Immature natural killer cell (primary cell): Measurements from ENCODE around the gene ZNF41. TPM values are rescaled to one million over a fixed set of nuclear protein-coding genes. Genes with fewer than 3 reads are reported as not detected.
A peak's percentile ranks its signal among the peaks of the same experiment; 100 is the strongest.
"Not testable (repeated sequence)": the region's sequence is repeated elsewhere in the genome, so short reads cannot be mapped to it uniquely, and the experiment has no call there.

Experiments used
- DNase-seq, 3 donors: peaks; one replicate each; pipeline ENCODE4 v3.0.0; 2022; ENCODE audit warnings: mixed read lengths in 1 of 3
- H3K27ac Mint-ChIP-seq, 6 donors: one replicate each; pipeline ENCODE4 v1.8.0; 2020; ENCODE audit warnings: mixed read lengths in 6 of 6, mild to moderate bottlenecking in 5 of 6, inconsistent platforms in 4 of 6, moderate library complexity in 3 of 6
- H3K27me3 Mint-ChIP-seq, 3 donors: one replicate each; pipeline ENCODE4 v1.8.0; 2020 to 2021; ENCODE audit warnings: low read depth in 3 of 3, mild to moderate bottlenecking in 3 of 3, mixed read lengths in 3 of 3, moderate library complexity in 3 of 3, inconsistent platforms in 1 of 3
- H3K36me3 Mint-ChIP-seq, 3 donors: one replicate each; pipeline ENCODE4 v1.8.0; 2020; ENCODE audit warnings: mixed read lengths in 3 of 3, inconsistent platforms in 2 of 3, mild to moderate bottlenecking in 2 of 3
- H3K4me1 Mint-ChIP-seq, 2 donors: one replicate each; pipeline ENCODE4 v1.8.0; 2020; ENCODE audit warnings: inconsistent platforms in 2 of 2, mild to moderate bottlenecking in 2 of 2, mixed read lengths in 2 of 2, moderate library complexity in 1 of 2
- H3K4me3 Mint-ChIP-seq, 5 donors: one replicate each; pipeline ENCODE4 v1.8.0; 2020; ENCODE audit warnings: mild to moderate bottlenecking in 5 of 5, mixed read lengths in 5 of 5, inconsistent platforms in 3 of 5, moderate library complexity in 3 of 5
- H3K9me3 Mint-ChIP-seq, 6 donors: one replicate each; pipeline ENCODE4 v1.8.0; 2020; ENCODE audit warnings: mild to moderate bottlenecking in 6 of 6, mixed read lengths in 6 of 6, inconsistent platforms in 4 of 6, moderate library complexity in 3 of 6
- polyA plus RNA-seq, 3 donors: library from polyadenylated mRNA; unstranded; fragments of 300-500 nt; fragmentation: Illumina TruSeq; gene quantifications; one replicate each; pipeline ENCODE4 v1.2.3, GENCODE V29; 2021

ZNF41 gene
- 1 to 10 TPM in 2 of 3 donors, under 1 TPM in 1; 0.08 to 5.4 (median 2.5) TPM for polyA plus RNA-seq

GRCh38 chrX:47482512-47483305 lies at the start of gene ZNF41:
TSS of gene ZNF41 (minus strand) at chrX:47483222. CDS start at chrX:47467481, 15,741 bp downstream.
- Mint-ChIP-seq H3K4me1 (peaks cover 24 to 30% of the 10 kb centered on the region in 2 donors), H3K36me3 (no peaks in the 10 kb centered on the region), H3K4me3 (peak within 1 kb of the TSS; percentile 83 to 94 (median 86)), H3K9me3 (no peaks in the 10 kb centered on the region), H3K27me3 (peaks cover 3 to 13% (median 8%) of the 10 kb centered on the region in 3 donors), H3K27ac (peak within 1 kb of the TSS; percentile 83 to 90 (median 88))
- peak; percentile 74 to 77 (median 77) for DNase-seq

DNA sequence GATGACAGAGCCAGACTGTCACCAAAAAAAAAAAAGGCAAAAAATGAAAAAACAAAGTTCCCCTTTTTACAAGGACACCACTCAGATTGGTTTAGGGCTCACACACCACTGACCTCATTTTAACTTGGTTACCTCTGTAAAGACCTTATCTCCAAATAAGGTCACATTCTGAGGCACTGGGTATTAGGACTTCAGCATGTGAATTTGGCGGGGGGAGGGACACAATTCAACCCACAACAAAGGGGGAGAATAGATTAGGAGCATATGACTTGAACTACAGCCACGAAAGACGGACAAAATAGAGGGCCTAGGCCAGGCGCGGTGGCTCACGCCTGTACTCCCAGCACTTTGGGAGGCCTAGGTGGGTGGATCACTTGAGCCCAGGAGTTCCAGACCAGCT lies 47.0 kb upstream of the ZNF41 start:
- H3K27ac Mint-ChIP-seq, result no peak overlapping the region
- H3K4me3 Mint-ChIP-seq, result no peak overlapping the region
- H3K4me1 Mint-ChIP-seq, result no peaks in the 10 kb centered on the region
- DNase-seq, result no peak
- H3K9me3 Mint-ChIP-seq, result no peaks in the 10 kb centered on the region
- no peaks in the 10 kb centered on the region for H3K36me3 Mint-ChIP-seq
- H3K27me3 Mint-ChIP-seq, result peaks cover 0 to 5% (median 2%) of the 10 kb centered on the region in 3 donors

DNA sequence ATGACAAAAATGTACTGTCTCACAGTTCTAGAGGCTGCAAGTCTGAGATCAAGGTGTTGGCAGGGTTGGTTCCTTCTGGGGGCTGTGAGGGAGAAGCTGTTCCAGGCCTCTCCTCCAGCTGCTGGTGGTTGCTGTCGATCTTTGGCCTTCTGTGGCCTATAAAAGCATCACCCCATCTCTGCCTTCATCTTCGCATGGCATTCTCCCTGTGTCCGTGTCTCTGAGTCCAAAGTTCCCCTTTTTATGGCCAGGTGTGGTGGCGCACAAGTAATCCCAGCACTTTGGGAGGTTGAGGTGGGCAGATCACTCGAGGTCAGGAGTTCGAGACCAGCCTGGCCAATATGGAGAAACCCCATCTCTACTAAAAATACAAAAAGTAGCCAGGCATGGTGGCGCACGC lies 46.5 kb upstream of the ZNF41 start:
- Mint-ChIP-seq H3K9me3 (no peaks in the 10 kb centered on the region), H3K27me3 (peaks cover 0 to 5% (median 2%) of the 10 kb centered on the region in 3 donors), H3K36me3 (no peaks in the 10 kb centered on the region), H3K27ac (no peak overlapping the region), H3K4me3 (no peak overlapping the region), H3K4me1 (no peaks in the 10 kb centered on the region)
- no peak for DNase-seq

DNA sequence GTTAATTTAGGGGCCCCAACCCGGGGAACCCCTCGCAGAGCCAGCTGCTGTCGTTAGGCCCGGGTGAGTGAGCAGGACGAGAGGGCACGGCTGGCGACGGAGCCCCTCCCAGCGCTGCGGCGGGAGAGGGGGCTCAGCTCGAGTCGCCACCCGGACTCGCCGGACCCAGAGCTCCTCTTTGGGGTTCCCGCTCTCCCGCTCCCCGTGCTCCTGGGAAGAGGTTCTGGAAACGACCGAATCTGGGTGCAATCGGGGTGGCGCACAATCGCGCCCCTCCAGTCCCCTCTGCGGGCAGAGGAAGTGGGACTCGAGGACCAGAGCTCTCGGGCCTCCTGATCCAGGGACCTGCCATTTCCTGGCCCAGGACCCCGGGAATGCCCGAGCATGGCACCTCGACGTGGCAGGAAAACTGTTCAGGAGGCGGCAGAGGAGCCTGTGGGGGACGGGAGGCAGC lies 40.7 kb upstream of the ZNF41 start:
- peak overlapping the region; percentile 48 to 80 (median 67) for H3K4me3 Mint-ChIP-seq
- peaks cover 2 to 6% of the 10 kb centered on the region in 2 donors for H3K4me1 Mint-ChIP-seq
- peaks cover 0 to 6% (median 2%) of the 10 kb centered on the region in 3 donors for H3K27me3 Mint-ChIP-seq
- H3K9me3 Mint-ChIP-seq, result no peaks in the 10 kb centered on the region
- no peak for DNase-seq
- no peak overlapping the region for H3K27ac Mint-ChIP-seq
- H3K36me3 Mint-ChIP-seq, result no peaks in the 10 kb centered on the region

- Mint-ChIP-seq H3K4me3 (peak overlapping the region; percentile 70 to 80 (median 76)), H3K27ac (peak overlapping the region in 2 of 6 donors; percentile 30 to 63), H3K27me3 (peaks cover 0 to 6% (median 2%) of the 10 kb centered on the region in 3 donors), H3K36me3 (no peaks in the 10 kb centered on the region), H3K4me1 (peaks cover 2 to 6% of the 10 kb centered on the region in 2 donors), H3K9me3 (no peaks in the 10 kb centered on the region)
- DNase-seq, result peak; percentile 76 to 81 (median 77)
Measured at GRCh38 chrX:47523297-47523696, 40.3 kb upstream of the ZNF41 start.

GRCh38 chrX:47518144-47518543 lies 35.1 kb upstream of the ZNF41 start:
- Mint-ChIP-seq H3K4me1 (peaks cover 9 to 19% of the 10 kb centered on the region in 2 donors), H3K36me3 (peaks cover 0 to 4% (median 0%) of the 10 kb centered on the region in 3 donors), H3K4me3 (no peak overlapping the region), H3K27ac (peak overlapping the region in 1 of 6 donors; percentile 25), H3K9me3 (peaks cover 0 to 2% (median 0%) of the 10 kb centered on the region in 6 donors), H3K27me3 (peaks cover 6 to 16% (median 10%) of the 10 kb centered on the region in 3 donors)
- DNase-seq, result no peak

GRCh38 chrX:47515941-47516665 lies 33.1 kb upstream of the ZNF41 start:
- H3K27ac Mint-ChIP-seq, result peak overlapping the region in 1 of 6 donors; percentile 78
- DNase-seq, result peak in 1 of 3 donors; percentile 6
- H3K9me3 Mint-ChIP-seq, result peaks cover 0 to 2% (median 0%) of the 10 kb centered on the region in 6 donors
- peak overlapping the region in 1 of 5 donors; percentile 30 for H3K4me3 Mint-ChIP-seq
- H3K36me3 Mint-ChIP-seq, result peaks cover 0 to 4% (median 0%) of the 10 kb centered on the region in 3 donors
- peaks cover 13 to 25% of the 10 kb centered on the region in 2 donors for H3K4me1 Mint-ChIP-seq
- peaks cover 6 to 13% (median 10%) of the 10 kb centered on the region in 3 donors for H3K27me3 Mint-ChIP-seq

DNA sequence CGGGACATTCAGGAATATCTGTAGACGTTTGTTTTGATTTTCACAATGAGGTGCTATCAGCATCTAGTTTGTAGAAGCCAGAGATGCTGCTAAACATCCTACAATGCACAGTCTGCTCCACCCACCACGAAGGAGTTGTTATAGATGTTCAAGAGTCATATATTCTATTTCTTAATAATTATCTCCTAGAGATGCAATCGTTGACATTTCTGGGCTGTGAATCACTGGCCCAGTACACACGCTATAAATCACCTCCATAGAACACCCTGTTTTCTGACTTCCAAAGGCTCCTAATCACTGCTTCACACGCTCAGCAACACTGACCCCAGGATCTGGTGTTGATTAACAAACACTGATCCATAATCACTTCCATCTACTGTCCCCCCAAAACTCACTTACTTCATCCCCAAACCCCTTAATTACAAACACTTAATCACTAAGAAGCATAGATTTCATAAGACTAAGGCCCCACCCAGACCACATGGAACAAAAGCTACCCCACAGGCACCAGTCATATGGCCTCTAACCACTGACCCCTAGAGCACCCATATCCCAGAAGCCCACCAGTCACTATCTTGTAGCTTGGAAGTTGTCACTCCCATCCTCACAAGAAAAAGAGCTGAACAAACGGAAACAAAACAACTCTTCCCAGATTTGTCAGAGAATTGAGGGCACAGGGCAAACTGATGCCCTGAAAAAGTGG lies 31.7 kb upstream of the ZNF41 start:
- Mint-ChIP-seq H3K4me1 (peaks cover 13 to 25% of the 10 kb centered on the region in 2 donors), H3K9me3 (peaks cover 0 to 2% (median 0%) of the 10 kb centered on the region in 6 donors)

GRCh38 chrX:47513034-47513965 lies 30.3 kb upstream of the ZNF41 start:
- Mint-ChIP-seq H3K27me3 (peaks cover 5 to 13% (median 10%) of the 10 kb centered on the region in 3 donors), H3K27ac (peak overlapping the region; percentile 41 to 90 (median 68)), H3K4me3 (peak overlapping the region; percentile 84 to 92 (median 86)), H3K4me1 (peaks cover 13 to 25% of the 10 kb centered on the region in 2 donors)
- not testable (repeated sequence) for H3K9me3 Mint-ChIP-seq, H3K36me3 Mint-ChIP-seq
- DNase-seq, result peak; percentile 17 to 20 (median 18)

More for the DNA sequence above, 31.7 kb upstream of the ZNF41 start:
- H3K27ac Mint-ChIP-seq, result peak overlapping the region in 2 of 6 donors; percentile 5 to 66
- peaks cover 0 to 4% (median 0%) of the 10 kb centered on the region in 3 donors for H3K36me3 Mint-ChIP-seq
- DNase-seq, result no peak
- H3K4me3 Mint-ChIP-seq, result peak overlapping the region in 4 of 5 donors; percentile 3 to 92 (median 17)
- peaks cover 6 to 13% (median 10%) of the 10 kb centered on the region in 3 donors for H3K27me3 Mint-ChIP-seq

- Mint-ChIP-seq H3K4me1 (peaks cover 13 to 25% of the 10 kb centered on the region in 2 donors), H3K4me3 (peak overlapping the region; percentile 26 to 72 (median 65)), H3K27me3 (peaks cover 4 to 13% (median 10%) of the 10 kb centered on the region in 3 donors), H3K27ac (peak overlapping the region in 5 of 6 donors; percentile 18 to 54 (median 37))
- H3K9me3 Mint-ChIP-seq, DNase-seq, H3K36me3 Mint-ChIP-seq: not testable (repeated sequence)
Measured at GRCh38 chrX:47512383-47512782, 29.4 kb upstream of the ZNF41 start.

GRCh38 chrX:47507153-47507867 lies 24.3 kb upstream of the ZNF41 start:
- no peak for DNase-seq
- H3K4me3 Mint-ChIP-seq, result no peak overlapping the region
- peaks cover 0 to 10% (median 0%) of the 10 kb centered on the region in 3 donors for H3K27me3 Mint-ChIP-seq
- H3K36me3 Mint-ChIP-seq, result no peaks in the 10 kb centered on the region
- H3K27ac Mint-ChIP-seq, result no peak overlapping the region
- H3K9me3 Mint-ChIP-seq, result peaks cover 0 to 2% (median 0%) of the 10 kb centered on the region in 6 donors
- peaks cover 0 to 1% of the 10 kb centered on the region in 2 donors for H3K4me1 Mint-ChIP-seq

DNA sequence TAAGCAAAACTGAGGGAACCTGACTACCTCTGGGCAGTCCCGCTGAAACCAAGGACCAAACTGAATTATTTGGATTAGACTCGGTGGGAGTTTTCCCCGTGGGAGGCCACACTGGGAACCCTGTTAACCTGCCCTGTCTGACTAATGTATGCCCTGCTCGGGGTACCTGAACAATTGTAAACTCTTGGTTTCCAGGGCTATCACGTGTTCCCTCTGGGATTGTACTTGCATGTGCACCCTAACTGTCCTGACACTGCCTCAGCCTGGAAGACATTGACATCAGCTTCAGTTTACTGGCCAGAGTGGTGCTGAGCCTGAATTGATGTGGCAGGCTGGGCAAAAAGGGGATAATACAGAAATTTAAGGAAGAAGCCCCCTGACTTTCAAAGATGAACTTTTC lies 20.1 kb upstream of the ZNF41 start:
- Mint-ChIP-seq H3K4me1 (peaks cover 6% of the 10 kb centered on the region in 2 donors), H3K9me3 (peaks cover 0 to 2% (median 0%) of the 10 kb centered on the region in 6 donors), H3K36me3 (no peaks in the 10 kb centered on the region), H3K27me3 (peaks cover 0 to 10% (median 0%) of the 10 kb centered on the region in 3 donors), H3K27ac (no peak overlapping the region), H3K4me3 (no peak overlapping the region)
- no peak for DNase-seq
